NCI-H2196 treated with DMSO at 0.1 percent for 48 hours (cell line): Measurements from ENCODE around the gene FOXB2.
"Not testable (repeated sequence)": the region's sequence is repeated elsewhere in the genome, so short reads cannot be mapped to it uniquely, and the experiment has no call there.

Source experiments
- DNase-seq: peaks from one replicate; lab custom pipeline; 2025; ENCODE audit not compliant: unreplicated experiment; lab: John Stamatoyannopoulos, UW

FOXB2 gene

DNA sequence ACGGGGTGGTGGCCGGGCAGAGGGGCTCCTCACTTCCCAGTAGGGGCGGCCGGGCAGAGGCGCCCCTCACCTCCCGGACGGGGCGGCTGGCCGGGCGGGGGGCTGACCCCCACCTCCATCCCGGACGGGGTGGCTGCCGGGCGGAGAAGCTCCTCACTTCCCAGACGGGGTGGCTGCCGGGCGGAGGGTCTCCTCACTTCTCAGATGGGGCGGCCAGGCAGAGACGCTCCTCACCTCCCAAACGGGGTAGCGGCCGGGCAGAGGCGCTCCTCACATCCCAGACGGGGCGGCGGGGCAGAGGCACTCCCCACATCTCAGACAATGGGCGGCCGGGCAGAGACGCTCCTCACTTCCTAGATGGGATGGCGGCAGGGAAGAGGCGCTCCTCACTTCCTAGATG is 41.2 kb downstream of the FOXB2 start:
- not testable (repeated sequence) for DNase-seq

DNA sequence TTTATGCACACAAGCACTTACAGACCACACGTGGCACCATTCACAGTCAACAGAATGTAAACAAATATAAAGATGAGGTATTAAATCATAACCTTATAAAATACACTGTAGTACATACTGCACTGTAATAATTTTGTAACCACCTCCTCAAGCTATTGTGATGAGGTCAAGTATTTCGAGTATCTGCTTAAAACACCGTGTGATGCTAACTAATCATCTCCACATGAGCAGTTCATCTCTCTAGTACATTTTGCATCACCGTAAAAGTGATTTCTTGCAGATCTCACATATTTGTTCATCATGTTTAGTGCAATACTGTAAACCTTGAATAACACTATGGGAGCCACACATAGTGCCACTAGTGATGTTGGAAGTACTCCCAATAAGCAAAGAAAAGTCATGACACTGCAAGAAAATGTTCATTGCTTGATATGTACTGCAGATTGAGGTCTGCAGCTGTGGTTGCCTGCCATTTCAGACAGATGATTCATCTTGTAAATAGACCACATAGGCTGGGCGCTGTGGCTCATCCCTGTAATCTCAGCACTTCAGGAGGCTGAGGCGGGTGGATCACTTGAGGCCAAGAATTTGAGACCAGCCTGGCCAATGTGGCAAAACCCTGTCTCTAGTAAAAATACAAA is 44.3 kb downstream of the FOXB2 start:
- DNase-seq, result no peak

DNA sequence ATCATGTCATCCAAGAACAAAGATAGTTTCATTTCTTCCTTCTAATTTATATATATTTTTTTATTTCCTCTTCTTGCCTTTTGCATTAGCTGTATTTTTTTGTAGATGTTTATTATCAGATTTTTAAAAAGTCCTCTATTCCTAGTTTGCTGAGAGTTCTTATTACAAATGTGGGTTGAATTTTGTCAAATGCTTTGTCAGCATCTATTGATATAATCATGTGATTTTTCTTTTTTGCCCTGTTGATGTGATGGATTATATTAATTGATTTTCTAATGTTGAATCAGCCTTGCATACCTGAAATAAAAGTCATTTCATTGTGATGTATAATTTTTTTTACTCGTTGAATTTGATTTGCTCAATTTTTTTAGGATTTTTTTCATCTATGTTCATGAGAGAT is 46.9 kb downstream of the FOXB2 start:
- no peak for DNase-seq
